Stimulated activated CD8-positive, alpha-beta memory T cell treated with anti-CD3 and anti-CD28 coated beads, Interleukin-4, amount 100 ng/mL, for 24 hours (primary cell): ENCODE measurements around the gene MT1H.
A peak's percentile ranks its signal among the peaks of the same experiment; 100 is the strongest.
"Not testable (repeated sequence)": the region's sequence is repeated elsewhere in the genome, so short reads cannot be mapped to it uniquely, and the experiment has no call there.

Source experiments
- DNase-seq: peaks from one replicate; pipeline ENCODE4 v3.0.0-alpha.2; 2020; ENCODE audit warnings: low read depth

Gene MT1H

DNA sequence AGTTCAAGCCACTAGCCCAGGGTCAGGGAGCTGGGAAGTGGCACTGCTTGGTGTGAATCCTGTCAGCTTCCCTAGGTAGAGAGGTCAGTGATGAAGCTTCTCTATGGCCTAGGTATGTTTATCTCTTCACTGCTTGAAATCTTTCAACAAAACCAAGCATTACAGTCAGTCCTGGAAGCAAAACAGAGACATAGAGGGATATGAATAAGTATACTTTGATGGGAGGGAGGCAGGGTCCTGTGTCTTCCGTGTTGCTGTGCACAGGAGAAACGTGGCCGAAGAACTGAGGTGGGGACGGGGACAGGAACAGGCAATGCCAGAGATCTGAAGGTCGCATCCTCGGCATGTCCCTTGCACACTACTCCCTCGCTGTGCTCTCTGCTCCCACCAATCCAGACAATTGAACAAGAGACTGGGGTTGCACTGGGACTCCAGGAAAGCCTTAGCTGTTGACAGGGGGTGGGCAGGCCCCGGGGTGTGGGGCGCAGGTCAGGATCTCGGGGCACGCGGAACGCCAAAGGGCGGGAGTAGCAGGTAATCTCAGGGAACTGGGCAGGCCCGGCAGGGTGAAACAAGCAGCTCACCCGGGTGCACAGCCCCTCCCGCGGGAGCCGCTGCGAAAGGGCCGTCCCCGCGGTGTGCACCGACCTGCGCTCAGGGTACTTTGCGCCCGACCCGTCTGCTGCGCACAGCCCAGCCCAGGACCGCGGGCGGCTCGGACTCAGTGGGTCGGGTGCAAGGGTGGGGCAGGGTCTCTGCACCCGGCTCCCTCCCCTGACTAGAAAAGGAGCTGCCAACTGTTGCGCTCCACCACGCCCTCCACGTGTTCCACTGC is at the start of gene MT1H:
MT1H (plus strand) TSS at position 810 of the 835 bp plus-strand sequence. CDS start 71 bp downstream, outside the sequence.
- peak; percentile 22 for DNase-seq

GRCh38 chr16:56620339-56620897 is 49.2 kb upstream of the MT1H start:
- no peak for DNase-seq

DNA sequence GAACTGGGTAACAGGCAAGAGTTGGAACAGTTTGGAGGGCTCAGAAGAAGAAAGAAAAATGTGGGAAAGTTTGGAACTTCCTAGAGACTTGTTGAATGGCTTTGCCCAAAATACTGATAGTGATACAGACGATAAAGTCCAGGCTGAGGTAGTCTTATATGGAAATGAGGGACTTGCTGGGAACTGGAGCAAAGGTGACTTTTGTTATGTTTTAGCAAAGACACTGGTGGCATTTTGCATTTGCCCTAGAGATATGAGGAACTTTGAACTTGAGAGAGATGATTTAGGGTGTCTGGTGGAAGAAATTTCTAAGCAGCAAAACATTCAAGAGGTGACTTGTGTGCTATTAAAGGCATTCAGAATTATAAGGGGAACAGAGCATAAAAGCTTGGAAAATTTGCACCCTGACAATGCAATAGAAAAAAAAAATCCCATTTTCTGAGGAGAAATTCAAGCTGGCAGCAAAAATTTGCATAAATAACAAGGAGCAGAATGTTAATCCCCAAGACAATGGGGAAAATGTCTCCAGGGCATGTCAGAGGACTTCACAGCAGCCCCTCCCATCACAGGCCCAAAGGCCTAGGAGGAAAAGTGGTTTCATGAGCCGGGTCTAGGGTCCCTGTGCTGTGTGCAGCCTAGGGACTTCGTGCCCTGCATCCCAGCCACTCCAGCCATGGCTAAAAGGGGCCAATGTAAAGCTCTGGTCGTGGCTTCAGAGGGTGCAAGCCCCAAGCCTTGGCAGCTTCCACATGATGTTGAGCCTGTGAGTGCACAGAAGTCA is 47.8 kb upstream of the MT1H start:
- not testable (repeated sequence) for DNase-seq

- not testable (repeated sequence) for DNase-seq
These were observed 46.4 kb upstream of the MT1H start for GRCh38 chr16:56623184-56623583.

GRCh38 chr16:56623637-56624036 is 46.0 kb upstream of the MT1H start:
- no peak for DNase-seq

DNA sequence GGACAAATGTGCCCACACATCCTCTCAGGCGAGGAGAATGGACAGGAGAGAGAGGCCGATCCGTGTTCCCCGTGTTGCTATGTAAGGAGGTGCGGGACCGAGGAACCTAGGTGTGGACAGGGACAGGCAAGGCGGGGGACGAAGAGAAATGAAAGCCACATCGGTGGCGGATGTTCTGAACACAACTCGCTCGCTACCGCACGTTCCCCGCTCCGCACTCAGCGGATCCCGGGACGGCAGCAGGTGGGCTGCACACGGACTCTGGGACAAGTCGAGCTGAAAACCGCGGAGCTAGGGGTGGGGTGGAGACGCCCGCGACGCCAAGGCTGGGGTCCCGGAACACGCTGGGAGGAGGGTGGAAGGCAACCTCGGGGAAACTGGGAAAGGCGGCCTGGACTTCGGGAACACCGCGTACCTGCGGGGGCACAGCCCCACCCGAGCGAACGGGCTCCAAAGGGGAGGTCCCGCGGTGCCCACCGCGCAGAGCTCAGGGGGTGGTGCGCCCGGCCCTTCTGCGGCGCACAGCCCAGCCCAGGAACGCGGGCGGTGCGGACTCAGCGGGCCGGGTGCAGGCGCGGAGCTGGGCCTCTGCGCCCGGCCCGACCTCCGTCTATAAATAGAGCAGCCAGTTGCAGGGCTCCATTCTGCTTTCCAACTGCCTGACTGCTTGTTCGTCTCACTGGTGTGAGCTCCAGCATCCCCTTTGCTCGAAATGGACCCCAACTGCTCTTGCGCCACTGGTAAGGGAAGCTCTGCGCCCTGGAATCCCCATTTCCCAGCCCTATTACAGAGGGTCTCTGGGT is 44.3 kb upstream of the MT1H start, which contains the start of gene MT1E:
MT1E (plus strand) TSS at position 642 of the 803 bp plus-strand sequence; CDS start at position 713, 71 bp downstream.
- DNase-seq = peak; percentile 56

- no peak for DNase-seq
These were observed 43.5 kb upstream of the MT1H start for GRCh38 chr16:56625943-56626654.

GRCh38 chr16:56626685-56627084 is 42.9 kb upstream of the MT1H start:
- no peak for DNase-seq

DNA sequence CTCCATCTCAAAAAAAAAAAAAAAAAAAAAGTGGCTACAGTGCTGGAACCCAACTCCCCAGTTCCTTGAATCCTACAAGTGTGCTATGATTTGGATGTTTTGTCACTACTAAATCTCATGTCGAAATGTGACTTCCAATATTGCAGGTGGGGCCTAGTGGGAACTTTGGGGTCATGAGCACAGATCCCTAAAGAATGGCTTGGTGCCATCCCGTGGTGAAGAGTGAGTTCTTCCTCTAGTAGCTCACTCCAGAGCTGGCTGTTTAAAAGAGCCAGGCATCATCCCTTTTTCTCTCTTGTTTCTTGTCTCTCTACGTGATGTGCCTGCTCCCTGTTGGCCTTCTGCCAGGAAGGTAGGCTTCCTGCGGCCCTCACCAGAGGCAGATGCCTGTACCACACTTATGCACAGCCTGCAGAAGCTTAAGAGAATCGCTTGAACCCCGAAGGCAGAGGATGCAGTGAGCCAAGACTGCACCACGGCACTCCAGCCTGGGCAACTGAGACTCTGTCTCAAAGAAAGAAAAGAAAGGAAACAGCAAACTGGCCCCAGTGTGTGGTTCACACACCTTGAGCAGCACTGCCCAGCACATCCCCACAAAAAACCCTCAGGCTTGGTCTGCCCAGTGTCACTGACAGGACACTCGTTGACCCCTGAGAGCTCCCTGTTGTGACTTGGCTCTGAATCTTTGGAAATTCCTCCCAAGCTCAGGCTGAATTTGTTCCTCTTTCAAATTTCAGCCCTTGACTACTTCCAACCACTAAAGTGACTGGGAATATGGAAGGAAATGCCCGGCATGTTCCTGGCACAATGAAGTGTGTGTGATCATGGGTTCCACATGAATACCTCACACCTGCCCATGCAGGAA is 40.9 kb upstream of the MT1H start:
- no peak for DNase-seq

- DNase-seq = no peak
These were observed 40.1 kb upstream of the MT1H start for GRCh38 chr16:56629531-56629930.

GRCh38 chr16:56630134-56630533 is 39.5 kb upstream of the MT1H start:
- DNase-seq = no peak

DNA sequence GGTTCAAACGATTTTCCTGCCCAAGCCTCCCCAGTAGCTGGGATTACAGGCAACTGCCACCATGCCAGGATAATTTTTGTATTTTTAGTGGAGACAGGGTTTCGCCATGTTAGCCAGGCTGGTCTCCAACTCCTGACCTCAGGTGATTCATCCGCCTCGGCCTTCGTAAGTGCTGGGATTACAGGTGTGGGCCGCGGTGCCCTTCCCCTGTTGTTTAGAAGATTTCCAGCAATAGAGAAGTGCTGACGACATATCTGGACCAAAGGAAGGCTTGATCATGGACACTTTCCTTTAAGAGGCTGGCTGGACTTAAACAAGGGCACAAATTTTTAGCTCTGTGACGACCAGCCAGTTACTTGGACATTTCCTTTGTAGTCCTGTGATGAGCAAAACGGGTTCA is 38.4 kb upstream of the MT1H start:
- DNase-seq = no peak

DNA sequence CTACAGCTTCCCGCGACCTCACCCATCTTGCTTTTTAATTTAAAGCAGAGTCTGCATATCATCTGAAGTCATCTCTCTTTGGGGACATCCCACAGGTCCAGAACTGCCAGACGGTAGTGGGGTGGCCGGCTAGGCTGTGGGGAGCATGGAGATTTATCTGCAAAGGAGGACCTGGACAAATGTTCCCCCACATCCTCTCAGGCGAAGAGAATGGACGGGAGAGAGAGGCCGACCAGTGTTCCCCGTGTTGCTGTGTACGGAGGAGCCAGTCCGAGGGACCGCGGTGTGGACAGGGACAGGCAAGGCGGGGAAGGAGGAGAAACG is 37.8 kb upstream of the MT1H start:
- no peak for DNase-seq

DNA sequence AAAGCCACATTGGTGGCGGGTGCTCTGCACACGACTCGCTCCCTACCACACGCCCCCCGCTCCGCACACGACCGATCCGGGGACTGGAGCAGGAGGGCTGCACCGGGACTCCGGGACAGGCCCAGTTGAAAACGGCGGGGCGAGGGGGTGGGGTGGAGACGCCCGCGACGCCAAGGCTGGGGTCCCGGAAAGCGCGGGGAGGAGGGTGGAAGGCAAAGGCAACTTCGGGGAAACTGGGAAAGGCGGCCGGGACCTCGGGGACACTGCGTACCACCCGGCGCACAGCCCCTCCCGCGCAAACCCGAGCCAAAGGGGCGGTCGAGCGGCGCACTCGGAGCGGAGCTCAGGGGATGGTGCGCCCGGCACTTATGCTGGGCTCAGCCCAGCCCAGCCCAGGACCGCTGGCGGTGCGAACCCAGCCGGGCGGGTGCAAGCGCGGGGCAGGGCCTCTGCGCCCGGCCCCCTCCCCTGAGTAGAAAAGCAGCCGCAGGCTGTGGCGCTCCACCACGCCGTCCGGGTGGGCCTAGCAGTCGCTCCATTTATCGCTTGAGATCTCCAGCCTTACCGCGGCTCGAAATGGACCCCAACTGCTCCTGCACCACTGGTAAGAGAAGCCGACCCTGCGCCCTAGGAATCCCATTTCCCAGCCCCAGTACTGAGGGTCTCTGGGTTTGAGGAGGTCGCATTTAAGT is 37.3 kb upstream of the MT1H start, which contains the start of gene MT1M:
MT1M (plus strand) TSS at position 504 of the 692 bp plus-strand sequence; CDS start at position 577, 73 bp downstream.
- DNase-seq = no peak

DNA sequence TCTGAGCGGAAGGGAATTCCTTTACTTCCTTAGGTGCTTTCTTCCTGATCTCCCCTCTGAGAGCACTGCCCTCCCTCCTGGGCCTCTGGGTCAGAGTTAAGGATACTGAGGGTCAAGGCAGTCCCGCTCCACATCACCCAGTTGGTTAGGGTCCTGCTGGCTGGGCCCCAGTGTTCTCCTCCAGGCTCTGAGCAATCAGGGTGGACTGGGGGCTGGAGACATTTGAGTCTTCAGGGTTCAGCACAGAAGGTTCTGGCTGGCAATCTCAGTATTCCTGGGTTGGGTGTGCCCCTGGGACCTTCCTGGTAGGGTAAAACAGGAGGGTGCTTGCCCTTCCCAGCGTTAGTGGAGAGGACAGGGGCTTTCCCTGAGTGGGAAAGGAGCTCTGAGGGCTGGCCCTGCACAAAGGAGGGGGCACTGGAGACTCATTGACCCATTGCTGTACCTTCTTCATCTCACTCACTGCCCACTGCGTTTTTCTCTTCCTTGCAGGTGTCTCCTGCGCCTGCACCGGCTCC is 36.7 kb upstream of the MT1H start:
- DNase-seq = no peak

DNA sequence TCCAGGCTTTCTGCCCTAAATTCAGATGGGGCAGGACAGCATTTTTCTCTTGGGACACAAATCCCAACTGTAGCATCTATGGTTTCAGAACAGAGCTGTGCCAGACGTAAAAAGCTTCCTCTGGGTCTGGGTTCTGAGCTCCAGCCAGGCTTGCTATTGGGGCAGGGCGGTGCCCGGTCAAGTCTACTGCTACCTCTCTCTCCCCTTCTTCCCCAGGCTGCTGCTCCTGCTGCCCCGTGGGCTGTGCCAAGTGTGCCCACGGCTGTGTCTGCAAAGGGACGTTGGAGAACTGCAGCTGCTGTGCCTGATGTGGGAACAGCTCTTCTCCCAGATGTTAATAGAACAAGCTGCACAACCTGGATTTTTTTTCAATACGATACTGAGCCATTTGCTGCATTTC is 36.1 kb upstream of the MT1H start:
- DNase-seq = no peak

- no peak for DNase-seq
These were observed 34.7 kb upstream of the MT1H start for GRCh38 chr16:56634715-56635440.

- DNase-seq = no peak
These were observed 34.1 kb upstream of the MT1H start for GRCh38 chr16:56635441-56635967.
